ENCODE data around the gene VPS13C.

- TF ChIP-seq, protein P1, sequence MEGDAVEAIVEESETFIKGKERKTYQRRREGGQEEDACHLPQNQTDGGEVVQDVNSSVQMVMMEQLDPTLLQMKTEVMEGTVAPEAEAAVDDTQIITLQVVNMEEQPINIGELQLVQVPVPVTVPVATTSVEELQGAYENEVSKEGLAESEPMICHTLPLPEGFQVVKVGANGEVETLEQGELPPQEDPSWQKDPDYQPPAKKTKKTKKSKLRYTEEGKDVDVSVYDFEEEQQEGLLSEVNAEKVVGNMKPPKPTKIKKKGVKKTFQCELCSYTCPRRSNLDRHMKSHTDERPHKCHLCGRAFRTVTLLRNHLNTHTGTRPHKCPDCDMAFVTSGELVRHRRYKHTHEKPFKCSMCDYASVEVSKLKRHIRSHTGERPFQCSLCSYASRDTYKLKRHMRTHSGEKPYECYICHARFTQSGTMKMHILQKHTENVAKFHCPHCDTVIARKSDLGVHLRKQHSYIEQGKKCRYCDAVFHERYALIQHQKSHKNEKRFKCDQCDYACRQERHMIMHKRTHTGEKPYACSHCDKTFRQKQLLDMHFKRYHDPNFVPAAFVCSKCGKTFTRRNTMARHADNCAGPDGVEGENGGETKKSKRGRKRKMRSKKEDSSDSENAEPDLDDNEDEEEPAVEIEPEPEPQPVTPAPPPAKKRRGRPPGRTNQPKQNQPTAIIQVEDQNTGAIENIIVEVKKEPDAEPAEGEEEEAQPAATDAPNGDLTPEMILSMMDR (IDR thresholded peaks at IDR 0.05 in 8 of 11, conservative IDR thresholded peaks at IDR 0.05 in 3 of 11) = no peak
- no peak for TF ChIP-seq POLR2A (IDR thresholded peaks at IDR 0.05)
- TF ChIP-seq POLR2AphosphoS5 (IDR thresholded peaks at IDR 0.05) = no peak
Observed at GRCh38 chr15:61987824-61988223, 72.4 kb downstream of the VPS13C start.

All from spleen (tissue), 7 donors.